Osteoblast (primary cell): Measurements from ENCODE around the gene CRELD2. TPM values are rescaled to one million over a fixed set of nuclear protein-coding genes. Genes with fewer than 3 reads are reported as not detected.
"Not testable (repeated sequence)": the region's sequence is repeated elsewhere in the genome, so short reads cannot be mapped to it uniquely, and the experiment has no call there.

Experiments
- DNase-seq: peaks from one replicate; pipeline ENCODE4 v3.0.0; 2011; ENCODE audit warnings: low spot score, mixed read lengths; ENCODE audit not compliant: insufficient read length; ENCODE audit errors: missing footprints
- H2AFZ ChIP-seq: 2 replicates; pipeline ENCODE4 v1.6.0; 2011; ENCODE audit warnings: mild to moderate bottlenecking, low read length
- H3K27ac ChIP-seq: 2 replicates; pipeline ENCODE4 v1.5.1; 2011; ENCODE audit warnings: mild to moderate bottlenecking, low read depth, low read length, moderate library complexity
- H3K27me3 ChIP-seq: 2 replicates; pipeline ENCODE4 v1.6.0; 2012; ENCODE audit warnings: mild to moderate bottlenecking, control low read depth, inconsistent platforms, low read length, moderate library complexity; ENCODE audit not compliant: insufficient read depth
- H3K36me3 ChIP-seq: 2 replicates; pipeline ENCODE4 v1.5.1; 2011; ENCODE audit warnings: mild to moderate bottlenecking, low read length, control low read depth, moderate library complexity; ENCODE audit not compliant: insufficient read depth
- H3K4me1 ChIP-seq: 2 replicates; pipeline ENCODE4 v1.5.1; 2011; ENCODE audit warnings: mild to moderate bottlenecking, low read length, control low read depth, moderate library complexity; ENCODE audit not compliant: insufficient read depth
- H3K4me2 ChIP-seq: 2 replicates; pipeline ENCODE4 v1.6.0; 2011; ENCODE audit warnings: mild to moderate bottlenecking, low read length; ENCODE audit not compliant: insufficient read depth
- H3K4me3 ChIP-seq: fragments of 200-600 bp; sonication (generic); 3 replicates; pipeline ENCODE4 v1.5.1; 2012; ENCODE audit warnings: mild to moderate bottlenecking, low read length, inconsistent platforms; ENCODE audit not compliant: insufficient read depth
- H3K79me2 ChIP-seq: 2 replicates; pipeline ENCODE4 v1.6.0; 2012; ENCODE audit warnings: mild to moderate bottlenecking, low read length, control low read depth, inconsistent platforms; ENCODE audit not compliant: insufficient read depth
- H3K9me3 ChIP-seq: 2 replicates; pipeline ENCODE4 v1.5.1; 2011; ENCODE audit warnings: low read depth, low read length, control low read depth
- H4K20me1 ChIP-seq: 2 replicates; pipeline ENCODE4 v1.6.0; 2012; ENCODE audit warnings: mild to moderate bottlenecking, low read length, control low read depth; ENCODE audit not compliant: insufficient read depth
- total RNA-seq: library from RNA; depleted of rRNA; stranded (reverse); fragments of >200 nt; gene quantifications from 2 replicates; pipeline ENCODE4 v1.2.3, GENCODE V29; 2012
- TF ChIP-seq, protein P1 (sequence below): IDR thresholded peaks from 2 replicates; pipeline ENCODE4 v1.5.1; 2011; ENCODE audit warnings: mild to moderate bottlenecking, low read depth, low read length, moderate library complexity; ENCODE audit errors: extremely low read depth

The CRELD2 gene
- total RNA-seq, 1 donor = 31.1 TPM

DNA sequence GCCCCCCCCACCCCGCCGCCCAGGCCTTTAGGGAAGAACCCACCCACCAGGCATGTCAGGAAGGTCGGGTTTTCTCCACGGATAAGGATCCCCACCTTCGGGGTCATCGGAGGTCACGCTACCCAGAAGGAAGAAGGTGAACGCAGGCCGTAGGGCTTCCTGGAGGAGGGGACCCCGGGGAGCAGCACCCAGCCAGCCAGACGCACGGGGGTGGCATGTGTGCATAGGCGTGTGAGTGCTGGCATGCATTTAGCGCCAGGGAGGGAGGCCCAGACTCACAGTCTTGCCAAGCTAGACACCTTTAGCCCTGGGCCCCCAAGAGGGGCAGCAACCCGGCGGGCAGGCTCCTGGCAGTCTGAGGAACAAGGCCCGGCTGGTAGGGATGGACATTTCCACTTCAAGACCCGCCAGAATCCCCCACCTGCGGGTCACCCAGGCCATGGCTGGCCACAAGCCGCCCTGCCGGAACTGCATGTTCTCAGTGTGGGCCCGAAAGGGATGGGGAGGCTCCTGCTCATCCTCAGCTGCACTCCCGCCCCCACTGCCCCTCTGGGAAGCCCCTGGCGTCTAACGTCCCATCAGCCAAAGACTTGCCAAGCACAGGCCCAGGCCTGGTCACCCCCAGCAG lies 25.5 kb downstream of the CRELD2 start:
- TF ChIP-seq, protein P1, sequence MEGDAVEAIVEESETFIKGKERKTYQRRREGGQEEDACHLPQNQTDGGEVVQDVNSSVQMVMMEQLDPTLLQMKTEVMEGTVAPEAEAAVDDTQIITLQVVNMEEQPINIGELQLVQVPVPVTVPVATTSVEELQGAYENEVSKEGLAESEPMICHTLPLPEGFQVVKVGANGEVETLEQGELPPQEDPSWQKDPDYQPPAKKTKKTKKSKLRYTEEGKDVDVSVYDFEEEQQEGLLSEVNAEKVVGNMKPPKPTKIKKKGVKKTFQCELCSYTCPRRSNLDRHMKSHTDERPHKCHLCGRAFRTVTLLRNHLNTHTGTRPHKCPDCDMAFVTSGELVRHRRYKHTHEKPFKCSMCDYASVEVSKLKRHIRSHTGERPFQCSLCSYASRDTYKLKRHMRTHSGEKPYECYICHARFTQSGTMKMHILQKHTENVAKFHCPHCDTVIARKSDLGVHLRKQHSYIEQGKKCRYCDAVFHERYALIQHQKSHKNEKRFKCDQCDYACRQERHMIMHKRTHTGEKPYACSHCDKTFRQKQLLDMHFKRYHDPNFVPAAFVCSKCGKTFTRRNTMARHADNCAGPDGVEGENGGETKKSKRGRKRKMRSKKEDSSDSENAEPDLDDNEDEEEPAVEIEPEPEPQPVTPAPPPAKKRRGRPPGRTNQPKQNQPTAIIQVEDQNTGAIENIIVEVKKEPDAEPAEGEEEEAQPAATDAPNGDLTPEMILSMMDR = no peak
- H3K4me2 ChIP-seq = no peak overlapping the region
- no peaks in the 10 kb centered on the region for H3K36me3 ChIP-seq
- no peak overlapping the region for H3K27ac ChIP-seq
- H3K27me3 ChIP-seq = no peaks in the 10 kb centered on the region
- no peak overlapping the region for H2AFZ ChIP-seq
- DNase-seq = no peak
- no peaks in the 10 kb centered on the region for H3K9me3 ChIP-seq
- H3K4me3 ChIP-seq = no peak overlapping the region
- H3K4me1 ChIP-seq = no peaks in the 10 kb centered on the region
- no peaks in the 10 kb centered on the region for H3K79me2 ChIP-seq
- H4K20me1 ChIP-seq = no peaks in the 10 kb centered on the region

DNA sequence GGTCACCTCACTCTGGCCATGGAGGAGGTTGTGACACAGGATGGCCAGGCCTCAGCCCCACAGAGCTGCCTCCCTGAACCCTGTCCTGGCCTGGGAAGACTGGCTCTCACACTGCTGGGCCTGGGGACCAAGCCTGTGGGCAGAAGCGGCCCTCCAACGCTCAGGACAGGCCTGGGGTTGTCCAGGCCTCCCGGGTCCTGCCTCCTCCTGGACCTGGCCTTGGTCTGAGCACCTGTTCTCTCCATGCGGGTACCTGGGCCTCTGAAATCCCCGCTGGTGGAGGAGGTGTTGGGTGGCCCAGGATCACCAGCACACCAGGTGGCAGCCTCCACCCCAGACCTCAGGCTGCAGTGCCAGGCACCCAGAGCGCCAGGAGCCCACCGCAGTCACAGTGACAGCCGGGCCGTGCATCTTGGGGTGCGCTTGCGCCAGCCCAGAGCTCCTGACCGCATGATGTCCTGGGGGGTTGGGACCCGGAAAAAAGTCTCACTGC lies 26.0 kb downstream of the CRELD2 start:
- DNase-seq = no peak
- Histone ChIP-seq H3K27ac (no peak overlapping the region), H4K20me1 (no peaks in the 10 kb centered on the region), H3K4me2 (no peak overlapping the region), H3K4me3 (no peak overlapping the region), H3K79me2 (no peaks in the 10 kb centered on the region), H3K36me3 (no peaks in the 10 kb centered on the region), H3K4me1 (no peaks in the 10 kb centered on the region), H2AFZ (no peak overlapping the region), H3K27me3 (no peaks in the 10 kb centered on the region), H3K9me3 (no peaks in the 10 kb centered on the region)
- TF ChIP-seq, protein P1 = no peak

DNA sequence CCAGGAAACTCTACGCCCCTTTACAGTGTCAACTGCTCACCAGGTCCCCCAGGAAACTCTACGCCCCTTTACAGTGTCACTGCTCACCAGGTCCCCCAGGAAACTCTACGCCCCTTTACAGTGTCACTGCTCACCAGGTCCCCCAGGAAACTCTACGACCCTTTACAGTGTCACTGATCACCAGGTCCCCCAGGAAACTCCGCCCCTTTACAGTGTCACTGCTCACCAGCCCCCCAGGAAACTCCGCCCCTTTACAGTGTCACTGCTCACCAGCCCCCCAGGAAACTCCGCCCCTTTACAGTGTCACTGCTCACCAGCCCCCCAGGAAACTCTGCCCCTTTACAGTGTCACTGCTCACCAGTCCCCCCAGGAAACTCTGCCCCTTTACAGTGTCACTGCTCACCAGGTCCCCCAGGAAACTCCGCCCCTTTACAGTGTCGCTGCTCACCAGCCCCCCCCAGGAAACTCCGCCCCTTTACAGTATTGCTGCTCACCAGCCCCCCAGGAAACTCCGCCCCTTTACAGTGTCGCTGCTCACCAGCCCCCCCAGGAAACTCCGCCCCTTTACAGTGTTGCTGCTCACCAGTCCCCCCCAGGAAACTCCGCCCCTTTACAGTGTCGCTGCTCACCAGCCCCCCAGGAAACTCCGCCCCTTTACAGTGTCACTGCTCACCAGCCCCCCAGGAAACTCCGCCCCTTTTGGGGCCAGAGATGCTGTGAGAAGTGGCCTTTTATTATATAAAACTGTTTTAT lies 26.8 kb downstream of the CRELD2 start:
- DNase-seq, H3K4me3 ChIP-seq, H3K9me3 ChIP-seq, H3K4me1 ChIP-seq, H3K79me2 ChIP-seq, H3K27ac ChIP-seq, H3K36me3 ChIP-seq, H2AFZ ChIP-seq, H4K20me1 ChIP-seq, H3K4me2 ChIP-seq, H3K27me3 ChIP-seq: not testable (repeated sequence)

DNA sequence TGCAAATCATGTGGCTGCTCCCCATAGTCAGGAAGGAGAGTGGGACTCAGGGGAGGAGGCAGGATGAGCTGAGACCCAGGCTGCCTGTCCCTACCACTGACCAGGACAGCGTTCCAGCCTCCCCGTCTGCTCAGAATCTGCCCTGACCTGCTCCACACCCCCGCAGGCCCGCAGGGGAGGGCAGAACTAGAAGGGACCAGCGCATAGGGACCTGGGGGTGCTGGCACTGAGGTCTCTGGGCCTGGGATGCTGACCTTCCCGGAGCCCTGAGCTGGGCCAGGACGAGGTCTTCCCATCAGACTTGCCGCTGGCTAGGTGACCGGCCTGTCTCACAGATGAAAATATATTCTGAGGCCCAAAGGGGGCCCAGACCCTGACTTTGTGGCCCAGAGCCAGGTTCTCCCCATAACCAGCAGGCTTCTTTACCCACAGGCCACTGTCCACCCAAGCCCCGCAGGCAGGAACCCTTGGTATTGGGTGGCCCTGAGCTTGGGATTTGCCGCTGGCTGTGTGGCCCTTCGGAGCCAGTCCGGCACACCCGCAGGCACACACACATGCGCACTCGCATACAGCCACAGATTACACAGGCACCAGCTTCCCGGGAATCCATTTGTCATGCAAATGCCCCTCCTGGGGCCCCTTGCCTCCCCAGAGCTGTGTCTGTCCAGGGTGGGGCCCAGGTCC lies 28.3 kb downstream of the CRELD2 start:
- TF ChIP-seq, protein P1 = no peak
- Histone ChIP-seq H3K4me2 (no peak overlapping the region), H3K4me1 (peaks cover 3% of the 10 kb centered on the region), H3K27ac (no peak overlapping the region), H4K20me1 (no peaks in the 10 kb centered on the region), H3K79me2 (no peaks in the 10 kb centered on the region), H2AFZ (no peak overlapping the region), H3K4me3 (no peak overlapping the region), H3K27me3 (no peaks in the 10 kb centered on the region), H3K9me3 (no peaks in the 10 kb centered on the region), H3K36me3 (no peaks in the 10 kb centered on the region)
- no peak for DNase-seq
